ENCODE measurements around the gene PSRC1.

GRCh38 chr1:109255097-109255651 is 27.8 kb downstream of the PSRC1 start:
- no peak for TF ChIP-seq SP1 (IDR thresholded peaks at IDR 0.05)
- no peak for TF ChIP-seq SUZ12 (IDR thresholded peaks at IDR 0.05)
- TF ChIP-seq FOXM1 (IDR thresholded peaks at IDR 0.05; ENCODE audit: borderline replicate concordance), result no peak

All from HEK293T (cell line).